Esophagus mucosa (tissue), 1 donor: ENCODE results near the gene S100PBP. TPM values are rescaled to one million over a fixed set of nuclear protein-coding genes. Genes with fewer than 3 reads are reported as not detected.
"Not testable (repeated sequence)": the region's sequence is repeated elsewhere in the genome, so short reads cannot be mapped to it uniquely, and the experiment has no call there.

Experiments used
- ATAC-seq: fragments of 200-7000 bp; cut with Tn5 transposase; one replicate; pipeline ENCODE4 v1.9.1; 2020
- total RNA-seq: library from RNA; stranded (reverse); gene quantifications from one replicate; pipeline ENCODE4 v1.2.4, GENCODE V29; 2023
- donor health status: DM: yes; HTN: yes; CAD: no.

The S100PBP gene
- total RNA-seq, 1 donor from 2014 or later = 16.5 TPM

GRCh38 chr1:32901823-32902534 lies 84.5 kb downstream of the S100PBP start:
- ATAC-seq = no peak

GRCh38 chr1:32902535-32902920 lies 85.1 kb downstream of the S100PBP start:
- no peak for ATAC-seq

GRCh38 chr1:32903991-32904785 lies 86.7 kb downstream of the S100PBP start:
- no peak for ATAC-seq

GRCh38 chr1:32904797-32905196 lies 87.3 kb downstream of the S100PBP start:
- no peak for ATAC-seq

- not testable (repeated sequence) for ATAC-seq
Observed at GRCh38 chr1:32905588-32905987, 88.1 kb downstream of the S100PBP start.

- no peak for ATAC-seq
Observed at GRCh38 chr1:32906654-32907053, 89.2 kb downstream of the S100PBP start.

- ATAC-seq = no peak
Observed at GRCh38 chr1:32907435-32907834, 90.0 kb downstream of the S100PBP start.

Other genes with a start within 250 kb of the S100PBP start
- gene ZBTB8OS, start 167.1 kb upstream of the S100PBP start, total RNA-seq = 30.6 TPM
- 95.8 TPM for gene RBBP4, start 166.4 kb upstream of the S100PBP start, total RNA-seq
- gene SYNC, start 114.9 kb upstream of the S100PBP start, total RNA-seq = 5.0 TPM
- gene YARS1, start 295 bp upstream of the S100PBP start, total RNA-seq = 93.3 TPM
- not detected for gene FNDC5, start 53.3 kb downstream of the S100PBP start, total RNA-seq
- not detected for gene HPCA, start 68.8 kb downstream of the S100PBP start, total RNA-seq
- 127 TPM for gene TMEM54, start 83.7 kb downstream of the S100PBP start, total RNA-seq
- 45.3 TPM for gene RNF19B, start 147.2 kb downstream of the S100PBP start, total RNA-seq
- gene AK2, start 219.2 kb downstream of the S100PBP start, total RNA-seq = 164 TPM